Hepatocyte (in vitro differentiated cells): Measurements from ENCODE around the gene HOXD4. TPM values are rescaled to one million over a fixed set of nuclear protein-coding genes. Genes with fewer than 3 reads are reported as not detected.

ENCODE experiments used
- DNase-seq: peaks from one replicate; pipeline ENCODE4 v3.0.0-alpha.2; 2016; ENCODE audit warnings: low spot score
- H2AFZ ChIP-seq: fragments of 200-600 bp; sonication (generic); 2 replicates; pipeline ENCODE4 v1.6.0; 2016; ENCODE audit warnings: antibody characterized with exemption, mild to moderate bottlenecking
- H3K27ac ChIP-seq: fragments of 200-600 bp; sonication (generic); 2 replicates; pipeline ENCODE4 v1.5.1; 2016; ENCODE audit warnings: mild to moderate bottlenecking
- H3K27me3 ChIP-seq: fragments of 200-600 bp; sonication (generic); 2 replicates; pipeline ENCODE4 v1.6.1; 2016
- H3K36me3 ChIP-seq: fragments of 200-600 bp; sonication (generic); replicated peaks from 2 replicates; pipeline ENCODE4 v1.5.1; 2016; ENCODE audit warnings: low read depth; ENCODE audit not compliant: insufficient read depth
- H3K4me1 ChIP-seq: fragments of 200-600 bp; sonication (generic); 2 replicates; pipeline ENCODE4 v1.5.1; 2016; ENCODE audit warnings: mild to moderate bottlenecking, moderate library complexity; ENCODE audit not compliant: insufficient read depth
- H3K4me2 ChIP-seq: fragments of 200-600 bp; sonication (generic); 2 replicates; pipeline ENCODE4 v1.6.0; 2016
- H3K4me3 ChIP-seq: fragments of 200-600 bp; sonication (generic); 2 replicates; pipeline ENCODE4 v1.5.1; 2016; ENCODE audit warnings: mild to moderate bottlenecking
- H3K79me2 ChIP-seq: fragments of 200-600 bp; sonication (generic); 2 replicates; pipeline ENCODE4 v1.6.0; 2017; ENCODE audit warnings: mild to moderate bottlenecking
- H3K9me2 ChIP-seq: fragments of 200-600 bp; sonication (generic); replicated peaks from 2 replicates; pipeline ENCODE4 v1.6.0; 2017; ENCODE audit warnings: mild to moderate bottlenecking; ENCODE audit not compliant: insufficient read depth
- H3K9me3 ChIP-seq: fragments of 200-600 bp; sonication (generic); 2 replicates; pipeline ENCODE4 v1.5.1; 2016; ENCODE audit warnings: low read depth, mild to moderate bottlenecking
- H4K20me1 ChIP-seq: fragments of 200-600 bp; sonication (generic); 2 replicates; pipeline ENCODE4 v1.6.0; 2016; ENCODE audit warnings: mild to moderate bottlenecking; ENCODE audit not compliant: insufficient read depth, poor library complexity, severe bottlenecking
- CTCF ChIP-seq: fragments of 200-600 bp; sonication (generic); IDR thresholded peaks from 2 replicates; pipeline ENCODE4 v1.5.1; 2016; ENCODE audit warnings: antibody characterized with exemption, mild to moderate bottlenecking; ENCODE audit not compliant: poor library complexity
- EZH2 ChIP-seq: fragments of 200-600 bp; sonication (generic); IDR thresholded peaks from 2 replicates; pipeline ENCODE4 v1.6.1; 2016; ENCODE audit warnings: antibody characterized with exemption, mild to moderate bottlenecking, borderline replicate concordance
- EZH2phosphoT487 ChIP-seq: fragments of 200-600 bp; sonication (generic); IDR thresholded peaks from one replicate; pipeline ENCODE4 v1.6.1; 2018; ENCODE audit warnings: antibody characterized with exemption, mild to moderate bottlenecking, low read depth, moderate library complexity; ENCODE audit not compliant: unreplicated experiment, severe bottlenecking
- WGBS: methylation state at CpG from one replicate; pipeline ENCODE4 v1.1.6; 2016; ENCODE audit warnings: low lambda C conversion rate; ENCODE audit errors: missing lambda C conversion rate; 5-methylcytosine and 5-hydroxymethylcytosine counted together
- polyA plus RNA-seq: library from polyadenylated mRNA; unstranded; fragments of >200 nt; fragmentation: Nextera tagmentation; extraction: Ambion mirVana; gene quantifications from 2 replicates; pipeline ENCODE4 v1.2.1, GENCODE V29; 2016
- total RNA-seq: library from RNA; depleted of rRNA; stranded (reverse); fragments of >200 nt; gene quantifications from 2 replicates; pipeline ENCODE4 v1.2.3, GENCODE V29; 2014

HOXD4 gene
- total and polyA plus RNA-seq, 2 experiments from 2014 or later = 0.70 TPM; not detected in 1

- no peaks in the 10 kb centered on the region for H3K36me3 ChIP-seq
- peaks cover 100% of the 10 kb centered on the region for H3K27me3 ChIP-seq
- H3K27ac ChIP-seq = no peak overlapping the region
- no peaks in the 10 kb centered on the region for H3K9me3 ChIP-seq
- H3K9me2 ChIP-seq = no peaks in the 10 kb centered on the region
- H3K79me2 ChIP-seq = no peaks in the 10 kb centered on the region
- H3K4me1 ChIP-seq = peaks cover 7% of the 10 kb centered on the region
- WGBS = 82% methylated on average over 4 of the region's 5 CpGs
- no peak for DNase-seq
- no peak overlapping the region for H2AFZ ChIP-seq
- no peak overlapping the region for H3K4me3 ChIP-seq
- H4K20me1 ChIP-seq = no peaks in the 10 kb centered on the region
- no peak for TF ChIP-seq CTCF
- TF ChIP-seq EZH2phosphoT487 = no peak
- TF ChIP-seq EZH2 = no peak
- H3K4me2 ChIP-seq = no peak overlapping the region
Measured at GRCh38 chr2:176169181-176169580, 17.8 kb downstream of the HOXD4 start.

GRCh38 chr2:176169711-176170110 lies 18.4 kb downstream of the HOXD4 start:
- Histone ChIP-seq H3K4me1 (peaks cover 10% of the 10 kb centered on the region), H3K4me3 (no peak overlapping the region), H4K20me1 (no peaks in the 10 kb centered on the region), H3K36me3 (no peaks in the 10 kb centered on the region), H3K4me2 (no peak overlapping the region), H3K9me3 (no peaks in the 10 kb centered on the region), H3K27ac (no peak overlapping the region), H3K79me2 (no peaks in the 10 kb centered on the region), H2AFZ (no peak overlapping the region), H3K27me3 (peaks cover 100% of the 10 kb centered on the region), H3K9me2 (no peaks in the 10 kb centered on the region)
- DNase-seq = no peak
- TF ChIP-seq EZH2phosphoT487 = no peak
- no peak for TF ChIP-seq CTCF
- TF ChIP-seq EZH2 = no peak
- 68% methylated on average over 2 of the region's 2 CpGs for WGBS

- WGBS = 75% methylated on average over 1 of the region's 1 CpG
- Histone ChIP-seq H2AFZ (no peak overlapping the region), H3K36me3 (no peaks in the 10 kb centered on the region), H3K27ac (no peak overlapping the region), H3K4me3 (no peak overlapping the region), H3K9me2 (no peaks in the 10 kb centered on the region), H3K79me2 (no peaks in the 10 kb centered on the region), H3K4me2 (no peak overlapping the region), H3K9me3 (no peaks in the 10 kb centered on the region), H4K20me1 (no peaks in the 10 kb centered on the region), H3K4me1 (peaks cover 8% of the 10 kb centered on the region), H3K27me3 (peaks cover 100% of the 10 kb centered on the region)
- TF ChIP-seq EZH2phosphoT487 = no peak
- TF ChIP-seq EZH2 = no peak
- no peak for TF ChIP-seq CTCF
- DNase-seq = no peak
Measured at GRCh38 chr2:176170602-176171305, 19.4 kb downstream of the HOXD4 start.
